Measurements from ENCODE around the gene ITGAE.

ITGAE gene

DNA sequence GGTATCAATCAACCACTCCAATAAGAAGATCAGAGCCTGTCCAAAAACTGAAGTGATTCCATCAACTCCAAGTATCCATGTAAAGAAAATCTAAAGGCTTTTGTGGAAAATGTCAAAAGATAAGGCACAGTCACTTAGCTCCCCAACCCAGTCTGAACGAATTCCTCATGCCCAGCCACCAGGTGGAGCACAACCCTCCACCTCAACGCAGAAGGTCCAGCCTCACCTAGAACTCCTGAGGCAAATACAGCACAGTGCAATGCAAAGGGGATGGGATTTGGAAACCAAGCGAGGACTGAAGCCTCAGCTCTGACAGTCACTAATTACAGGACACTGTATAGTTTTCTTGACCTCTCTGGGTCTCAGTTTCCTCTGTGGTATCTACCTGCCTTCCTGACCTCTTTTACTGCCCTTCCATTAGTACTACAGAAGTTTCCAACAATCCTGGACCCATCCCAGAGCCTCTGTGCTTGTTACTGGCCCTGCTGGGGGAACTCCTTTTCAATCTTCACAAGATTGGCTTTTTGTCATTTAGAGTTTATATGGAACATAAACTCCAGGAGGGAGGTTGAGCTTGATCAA is 43.0 kb upstream of the ITGAE start:
- H3K36me3 ChIP-seq (ENCODE audit: insufficient read depth, low read length) = peaks cover 18% of the 10 kb centered on the region; the same call in 1 of the 2 replicates
- TF ChIP-seq EZH2phosphoT487 (IDR thresholded peaks at IDR 0.05; ENCODE audit: borderline replicate concordance) = no peak
- TF ChIP-seq, protein P1, sequence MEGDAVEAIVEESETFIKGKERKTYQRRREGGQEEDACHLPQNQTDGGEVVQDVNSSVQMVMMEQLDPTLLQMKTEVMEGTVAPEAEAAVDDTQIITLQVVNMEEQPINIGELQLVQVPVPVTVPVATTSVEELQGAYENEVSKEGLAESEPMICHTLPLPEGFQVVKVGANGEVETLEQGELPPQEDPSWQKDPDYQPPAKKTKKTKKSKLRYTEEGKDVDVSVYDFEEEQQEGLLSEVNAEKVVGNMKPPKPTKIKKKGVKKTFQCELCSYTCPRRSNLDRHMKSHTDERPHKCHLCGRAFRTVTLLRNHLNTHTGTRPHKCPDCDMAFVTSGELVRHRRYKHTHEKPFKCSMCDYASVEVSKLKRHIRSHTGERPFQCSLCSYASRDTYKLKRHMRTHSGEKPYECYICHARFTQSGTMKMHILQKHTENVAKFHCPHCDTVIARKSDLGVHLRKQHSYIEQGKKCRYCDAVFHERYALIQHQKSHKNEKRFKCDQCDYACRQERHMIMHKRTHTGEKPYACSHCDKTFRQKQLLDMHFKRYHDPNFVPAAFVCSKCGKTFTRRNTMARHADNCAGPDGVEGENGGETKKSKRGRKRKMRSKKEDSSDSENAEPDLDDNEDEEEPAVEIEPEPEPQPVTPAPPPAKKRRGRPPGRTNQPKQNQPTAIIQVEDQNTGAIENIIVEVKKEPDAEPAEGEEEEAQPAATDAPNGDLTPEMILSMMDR (conservative IDR thresholded peaks at IDR 0.05; ENCODE audit: low read length) = peak; percentile 86
- peak overlapping the region; percentile 98 for H3K4me3 ChIP-seq (ENCODE audit: low read length, poor library complexity, severe bottlenecking)
- H3K27me3 ChIP-seq (ENCODE audit: insufficient read depth, low read length, poor library complexity, severe bottlenecking) = no peaks in the 10 kb centered on the region
- H3K4me1 ChIP-seq (ENCODE audit: insufficient read depth, low read length, poor library complexity, severe bottlenecking) = peaks cover 40% of the 10 kb centered on the region
- H3K9me2 ChIP-seq (replicated peaks; ENCODE audit: low read depth, low read length) = no peaks in the 10 kb centered on the region
- peak overlapping the region; percentile 90 for H3K4me2 ChIP-seq (ENCODE audit: low read depth, low read length, poor library complexity, severe bottlenecking)
- no peaks in the 10 kb centered on the region for H3K9me3 ChIP-seq (ENCODE audit: insufficient read depth, low read depth, low read length)
- peaks cover 33% of the 10 kb centered on the region for H4K20me1 ChIP-seq (ENCODE audit: insufficient read depth, low read length, poor library complexity, severe bottlenecking)
- H3K9ac ChIP-seq (ENCODE audit: low read depth, low read length, poor library complexity, severe bottlenecking) = peak overlapping the region; percentile 13
- H3K79me2 ChIP-seq (ENCODE audit: insufficient read depth, low read length) = peaks cover 61% of the 10 kb centered on the region
- H3F3A ChIP-seq (ENCODE audit: low read depth) = no peaks in the 10 kb centered on the region
- H2AFZ ChIP-seq (ENCODE audit: low read length) = no peak overlapping the region

DNA sequence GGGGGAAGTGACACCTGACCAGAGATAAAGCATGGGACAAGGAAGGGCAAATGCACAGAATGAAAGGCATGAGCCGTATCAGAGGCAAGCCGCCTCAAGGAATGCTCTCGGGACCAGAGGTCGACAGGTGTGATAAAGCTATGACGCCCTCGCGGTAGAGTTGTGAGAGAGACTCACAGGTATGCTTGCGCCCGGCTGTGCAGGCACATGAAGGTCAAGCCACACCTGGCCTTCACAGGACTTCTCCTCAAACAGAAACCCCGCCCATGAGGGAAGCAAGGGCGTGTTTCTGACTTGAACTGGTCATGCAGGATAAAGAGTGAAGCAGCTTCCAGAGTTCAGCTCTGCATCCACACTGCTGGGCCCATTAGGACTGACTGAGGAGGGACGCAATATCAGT is 37.2 kb upstream of the ITGAE start:
- Histone ChIP-seq H3K4me1 (ENCODE audit: insufficient read depth, low read length, poor library complexity, severe bottlenecking) (peaks cover 16% of the 10 kb centered on the region), H4K20me1 (ENCODE audit: insufficient read depth, low read length, poor library complexity, severe bottlenecking) (peaks cover 10% of the 10 kb centered on the region), H3K36me3 (ENCODE audit: insufficient read depth, low read length) (peaks cover 55% of the 10 kb centered on the region), H3K79me2 (ENCODE audit: insufficient read depth, low read length) (peaks cover 73% of the 10 kb centered on the region), H3K9ac (ENCODE audit: low read depth, low read length, poor library complexity, severe bottlenecking) (no peak overlapping the region), H3K27me3 (ENCODE audit: insufficient read depth, low read length, poor library complexity, severe bottlenecking) (no peaks in the 10 kb centered on the region), H2AFZ (ENCODE audit: low read length) (no peak overlapping the region), H3K4me2 (ENCODE audit: low read depth, low read length, poor library complexity, severe bottlenecking) (no peak overlapping the region), H3K9me3 (ENCODE audit: insufficient read depth, low read depth, low read length) (no peaks in the 10 kb centered on the region), H3F3A (ENCODE audit: low read depth) (no peaks in the 10 kb centered on the region; the same call in 1 of the 2 replicates), H3K9me2 (replicated peaks; ENCODE audit: low read depth, low read length) (no peaks in the 10 kb centered on the region), H3K4me3 (ENCODE audit: low read length, poor library complexity, severe bottlenecking) (no peak overlapping the region)
- TF ChIP-seq EZH2phosphoT487 (IDR thresholded peaks at IDR 0.05; ENCODE audit: borderline replicate concordance) = no peak
- TF ChIP-seq, protein P1 (conservative IDR thresholded peaks at IDR 0.05; ENCODE audit: low read length) = no peak

DNA sequence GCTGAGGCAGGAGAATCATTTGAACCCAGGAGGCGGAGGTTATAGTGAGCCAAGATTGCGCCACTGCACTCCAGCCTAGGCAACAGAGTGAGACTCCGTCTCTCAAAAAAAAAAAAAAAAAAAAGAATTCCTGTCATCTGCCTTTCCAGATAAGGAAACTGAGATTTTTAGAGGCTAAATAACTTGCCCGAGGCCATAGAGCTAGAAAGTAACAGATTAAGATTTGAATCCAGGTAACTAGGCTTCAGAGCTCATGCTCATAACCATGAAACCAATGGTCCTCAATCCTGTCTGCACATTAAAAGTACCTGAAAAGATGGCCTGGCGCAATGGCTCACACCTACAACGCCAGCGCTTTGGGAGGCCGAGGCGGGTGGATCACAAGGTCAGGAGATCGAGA is 35.6 kb upstream of the ITGAE start:
- H3K27me3 ChIP-seq (ENCODE audit: insufficient read depth, low read length, poor library complexity, severe bottlenecking) = no peaks in the 10 kb centered on the region
- H3K4me3 ChIP-seq (ENCODE audit: low read length, poor library complexity, severe bottlenecking) = no peak overlapping the region
- H4K20me1 ChIP-seq (ENCODE audit: insufficient read depth, low read length, poor library complexity, severe bottlenecking) = peaks cover 6% of the 10 kb centered on the region
- no peak for TF ChIP-seq EZH2phosphoT487 (IDR thresholded peaks at IDR 0.05; ENCODE audit: borderline replicate concordance)
- TF ChIP-seq, protein P1 (conservative IDR thresholded peaks at IDR 0.05; ENCODE audit: low read length) = no peak
- peaks cover 58% of the 10 kb centered on the region; the same call in 1 of the 2 replicates for H3K79me2 ChIP-seq (ENCODE audit: insufficient read depth, low read length)
- H3K4me1 ChIP-seq (ENCODE audit: insufficient read depth, low read length, poor library complexity, severe bottlenecking) = peaks cover 9% of the 10 kb centered on the region
- H3K9ac ChIP-seq (ENCODE audit: low read depth, low read length, poor library complexity, severe bottlenecking) = no peak overlapping the region
- no peak overlapping the region for H3K4me2 ChIP-seq (ENCODE audit: low read depth, low read length, poor library complexity, severe bottlenecking)
- H3F3A ChIP-seq (ENCODE audit: low read depth) = no peaks in the 10 kb centered on the region; the same call in 1 of the 2 replicates
- H3K9me2 ChIP-seq (replicated peaks; ENCODE audit: low read depth, low read length) = no peaks in the 10 kb centered on the region
- no peak overlapping the region for H2AFZ ChIP-seq (ENCODE audit: low read length)
- no peaks in the 10 kb centered on the region for H3K9me3 ChIP-seq (ENCODE audit: insufficient read depth, low read depth, low read length)
- peaks cover 54% of the 10 kb centered on the region for H3K36me3 ChIP-seq (ENCODE audit: insufficient read depth, low read length)

Measured in Loucy (cell line).